Dermis lymphatic vessel endothelial cell (primary cell): ENCODE measurements around the gene FBXO7. TPM values are rescaled to one million over a fixed set of nuclear protein-coding genes. Genes with fewer than 3 reads are reported as not detected.

Experiments
- total RNA-seq: library from RNA; depleted of rRNA; stranded (reverse); fragments of >200 nt; gene quantifications from 2 replicates; pipeline ENCODE4 v1.2.1, GENCODE V29; 2014

The FBXO7 gene
- 55.3 and 62.7 TPM in 2 replicates for total RNA-seq

DNA sequence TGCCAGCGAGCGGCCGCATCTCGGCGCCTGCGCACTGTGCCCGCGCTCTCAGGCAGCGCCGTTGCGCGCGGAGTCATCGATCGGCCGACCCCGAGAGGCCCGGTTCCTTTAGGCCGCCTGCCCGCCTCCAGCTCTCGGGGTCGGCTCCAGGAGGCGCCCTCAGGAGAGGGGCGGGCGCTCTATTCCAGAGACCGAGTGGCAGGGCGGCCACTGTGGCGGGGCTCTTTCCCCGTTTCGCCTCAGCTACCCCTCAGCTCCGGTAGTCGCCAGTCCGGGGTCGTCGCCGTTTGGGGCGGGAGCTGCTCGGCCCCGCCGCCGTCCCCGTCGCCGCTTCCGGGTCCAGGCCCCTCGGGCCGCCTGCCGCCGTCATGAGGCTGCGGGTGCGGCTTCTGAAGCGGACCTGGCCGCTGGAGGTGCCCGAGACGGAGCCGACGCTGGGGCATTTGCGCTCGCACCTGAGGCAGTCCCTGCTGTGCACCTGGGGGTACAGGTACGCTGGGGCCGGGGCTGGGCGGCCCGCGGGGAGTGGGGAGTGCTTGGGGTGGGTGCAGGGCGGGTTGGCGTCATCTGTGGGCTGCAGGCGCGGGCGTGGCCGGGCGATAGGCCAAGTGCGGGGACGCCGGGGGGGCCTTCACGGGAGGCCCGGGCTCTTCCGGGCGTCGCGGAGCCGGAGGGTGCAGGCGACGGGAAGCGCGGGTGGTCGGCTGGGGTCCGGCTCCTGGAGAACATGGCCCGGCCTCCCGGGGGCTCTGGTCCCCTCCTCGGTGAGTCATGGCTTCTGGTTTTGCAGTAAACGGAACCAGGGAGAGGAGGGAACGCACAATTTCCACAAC lies at the start of gene FBXO7:
TSS of gene FBXO7 (plus strand) at position 177 of the 833 bp plus-strand sequence. CDS start at position 369, 192 bp downstream.

Other genes starting within 250 kb of the FBXO7 start
- gene SLC5A4, start 219.5 kb upstream of the FBXO7 start, total RNA-seq: 3.1 and 5.7 TPM in 2 replicates
- not detected in 2 replicates for gene RFPL3, start 116.9 kb upstream of the FBXO7 start, total RNA-seq
- gene RTCB, start 62.6 kb upstream of the FBXO7 start, total RNA-seq: 123 and 152 TPM in 2 replicates
- gene BPIFC, start 10.4 kb upstream of the FBXO7 start, total RNA-seq: not detected in 2 replicates